HG03108 (cell line): Measurements from ENCODE around the gene ZNF609.

Source experiments
- ATAC-seq: cut with Tn5 transposase; IDR thresholded peaks from one replicate; pipeline ENCODE4 v1.9.1; 2021; ENCODE audit warnings: moderate library complexity; ENCODE audit not compliant: unreplicated experiment

Gene ZNF609

DNA sequence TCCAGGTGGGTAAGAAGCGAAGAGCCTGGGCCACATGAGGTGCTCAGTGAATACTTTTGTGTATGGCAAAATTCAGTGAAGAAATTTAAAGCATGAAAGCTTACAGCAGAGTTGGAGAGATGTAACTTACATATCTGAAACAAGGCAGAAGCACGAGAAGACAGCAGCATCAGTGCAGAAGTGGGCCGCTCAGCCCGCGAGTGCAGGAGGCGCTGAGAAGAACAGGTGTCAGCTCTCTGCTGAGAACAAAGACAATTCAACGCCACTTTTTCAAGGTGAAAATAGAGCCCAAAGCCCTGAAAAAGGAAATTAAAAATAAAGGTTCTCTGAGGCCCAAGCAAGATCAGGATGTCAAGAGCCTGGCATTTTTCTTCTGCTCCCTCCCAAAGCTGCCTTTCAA, 256.8 kb downstream of the ZNF609 start:
- no peak for ATAC-seq

DNA sequence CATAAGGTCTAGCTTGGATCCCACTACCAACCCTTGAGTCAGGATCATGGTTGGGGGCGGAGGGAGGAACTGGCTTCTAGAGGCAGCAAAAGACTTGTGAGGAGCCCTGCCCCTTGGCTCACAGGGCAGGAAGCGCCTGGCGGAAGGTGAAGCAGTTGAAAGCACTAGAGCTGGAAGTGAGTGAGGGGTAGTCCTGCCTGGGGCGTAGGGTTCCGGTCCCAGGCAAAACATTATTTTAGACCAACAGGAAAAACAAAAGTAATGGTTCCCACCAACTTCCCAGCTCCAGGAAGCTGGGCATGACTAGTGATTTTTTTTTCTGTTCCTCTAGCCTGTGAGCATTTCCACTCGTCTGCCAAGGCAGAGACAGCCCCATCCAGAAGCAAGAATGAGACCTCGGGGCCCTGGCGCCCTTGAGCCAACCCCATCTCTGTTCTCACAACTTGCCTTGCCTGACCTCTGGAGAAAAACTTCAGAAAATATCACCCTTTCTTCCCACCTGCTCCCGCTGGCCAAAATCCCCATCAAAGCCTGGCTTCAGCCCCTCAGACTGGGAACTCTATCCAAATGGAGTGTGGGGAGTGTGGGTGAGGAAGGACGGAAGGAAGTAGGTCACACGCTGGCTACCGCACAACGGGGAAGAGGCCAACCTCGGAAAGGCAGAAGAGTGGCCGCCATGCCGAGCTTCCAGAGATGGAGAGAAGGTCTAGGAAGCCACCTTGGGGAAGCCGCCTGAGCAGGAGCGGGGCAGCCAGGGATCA, 257.5 kb downstream of the ZNF609 start:
- no peak for ATAC-seq

GRCh38 chr15:64720188-64720587, 259.8 kb downstream of the ZNF609 start:
- no peak for ATAC-seq

- ATAC-seq, result no peak
Measured at GRCh38 chr15:64730151-64730550, 269.8 kb downstream of the ZNF609 start.

GRCh38 chr15:64731012-64731804, 270.8 kb downstream of the ZNF609 start:
- peak; percentile 54 for ATAC-seq

- no peak for ATAC-seq
Measured at GRCh38 chr15:64731805-64732151, 271.4 kb downstream of the ZNF609 start.

DNA sequence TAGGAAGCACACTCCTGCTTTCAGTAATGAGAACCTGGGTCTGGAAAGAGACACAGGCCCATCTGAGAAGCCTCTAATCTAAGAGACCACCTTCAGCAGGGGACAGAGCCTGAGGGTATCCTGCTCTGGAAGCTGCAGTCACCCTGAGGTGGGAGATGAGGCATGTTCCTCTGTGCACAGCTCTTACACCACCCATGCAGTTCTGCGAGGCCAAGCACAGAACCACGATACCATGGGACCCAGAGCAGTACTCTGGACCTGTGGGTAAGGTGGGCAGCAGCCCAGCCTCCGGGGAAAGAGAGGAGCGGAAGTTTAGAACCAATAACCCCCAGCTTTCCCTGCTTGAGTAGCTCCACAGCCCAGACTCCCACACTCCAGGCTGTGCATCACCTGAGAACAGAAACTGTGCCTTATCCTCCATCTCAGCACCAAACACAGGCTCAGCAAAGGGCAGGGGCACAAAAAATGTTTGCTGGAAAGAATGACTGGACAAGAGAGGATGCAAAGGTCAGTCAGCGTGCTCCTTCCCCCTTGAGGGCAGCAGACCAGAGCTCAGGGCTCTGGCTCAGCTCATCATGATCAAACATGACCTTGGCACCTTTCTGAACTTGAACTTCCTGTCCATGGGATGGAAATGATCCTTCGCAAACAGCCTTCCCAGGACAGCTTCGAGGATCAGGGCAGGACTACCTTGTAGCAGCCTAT, 271.9 kb downstream of the ZNF609 start:
- no peak for ATAC-seq
